Esophagus muscularis mucosa (tissue), 4 donors: ENCODE measurements around the gene PRKD1. TPM values are rescaled to one million over a fixed set of nuclear protein-coding genes. Genes with fewer than 3 reads are reported as not detected.
"Not testable (repeated sequence)": the region's sequence is repeated elsewhere in the genome, so short reads cannot be mapped to it uniquely, and the experiment has no call there.

Source experiments
- DNase-seq: peaks from one replicate; pipeline ENCODE4 v3.0.0-alpha.2; 2017; ENCODE audit errors: extremely low spot score
- H3K27ac ChIP-seq, 4 donors: fragments of 200-600 bp; sonication (generic); replicated peaks in 1 of 4; 1 replicate in 3 of 4; 2 replicates in 1 of 4; pipeline ENCODE4 v1.5.1; 2016 to 2019; ENCODE audit warnings: mild to moderate bottlenecking in 1 of 4
- H3K27me3 ChIP-seq, 4 donors: fragments of 200-600 bp; sonication (generic); one replicate each; pipeline versions ENCODE4 v1.5.1 to v1.6.0; 2016 to 2019
- H3K36me3 ChIP-seq, 4 donors: fragments of 200-600 bp; sonication (generic); one replicate each; pipeline ENCODE4 v1.5.1; 2016 to 2019
- H3K4me1 ChIP-seq, 4 donors: fragments of 200-600 bp; sonication (generic); one replicate each; pipeline ENCODE4 v1.5.1; 2016 to 2019
- H3K4me3 ChIP-seq, 4 donors: fragments of 200-600 bp; sonication (generic); 1 replicate in 2 of 4; 2 replicates in 2 of 4; pipeline ENCODE4 v1.5.1; 2016 to 2019; ENCODE audit warnings: mild to moderate bottlenecking in 4 of 4, moderate library complexity in 1 of 4
- H3K9me3 ChIP-seq, 4 donors: fragments of 200-600 bp; sonication (generic); 1 replicate in 3 of 4; 2 replicates in 1 of 4; pipeline ENCODE4 v1.5.1; 2016 to 2019
- EP300 ChIP-seq: sonication (generic); formaldehyde crosslinking; IDR thresholded peaks from one replicate; pipeline ENCODE4 v1.6.1; 2017; ENCODE audit warnings: antibody characterized with exemption
- POLR2A ChIP-seq: fragments of 450-650 bp; IDR thresholded peaks from one replicate; pipeline ENCODE4 v1.6.1; 2017; ENCODE audit warnings: antibody characterized with exemption, moderate library complexity, mild to moderate bottlenecking, low read depth
- POLR2AphosphoS5 ChIP-seq, 2 donors: sonication (generic); formaldehyde crosslinking; IDR thresholded peaks; one replicate each; pipeline ENCODE4 v1.6.1; 2017; ENCODE audit warnings: antibody characterized with exemption in 2 of 2
- WGBS: methylation state at CpG from one replicate; pipeline ENCODE4 v1.1.5; 2018; 5-methylcytosine and 5-hydroxymethylcytosine counted together
- intact Hi-C: fragments of 100-400 bp; cut with DNase I; formaldehyde crosslinking; loops from one replicate; pipeline ENCODE4 v1.15.1; 2023
- total RNA-seq, 4 donors: library from RNA; depleted of rRNA; stranded (reverse); fragments of >200 nt; gene quantifications; one replicate each; pipeline versions ENCODE4 v1.1.0 to v1.2.1, GENCODE V29; 2016
- TF ChIP-seq, protein P1 (sequence below), 3 experiments: fragments of 200-600 bp in 2 of 3; fragments of 450-650 bp in 1 of 3; sonication (generic) in 2 of 3; IDR thresholded peaks; one replicate each; pipeline ENCODE4 v1.5.1; 2017 to 2019; ENCODE audit warnings: antibody characterized with exemption in 3 of 3, mild to moderate bottlenecking in 2 of 3, moderate library complexity in 1 of 3

Gene PRKD1
- total RNA-seq, 4 donors from 2014 or later, result 10.4 to 18.7 (median 14.0) TPM

DNA sequence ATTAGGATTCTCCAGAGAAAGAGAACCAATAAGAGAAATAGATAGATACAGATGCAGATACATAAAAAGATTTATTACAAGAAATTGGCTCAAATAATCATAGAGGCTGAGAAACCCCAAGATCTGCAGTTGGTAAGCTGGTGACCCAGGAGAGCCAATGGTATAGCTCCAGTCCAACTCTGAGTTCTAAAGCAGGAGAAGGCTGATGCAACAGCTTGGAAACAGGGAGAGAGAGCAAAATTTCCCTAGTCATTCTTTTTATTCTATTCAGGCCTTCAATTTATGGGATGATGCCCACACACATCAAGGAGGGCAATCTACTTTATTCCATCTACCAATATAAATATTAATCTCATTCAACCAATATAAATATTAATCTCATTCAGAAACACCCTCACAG, 218.2 kb downstream of the PRKD1 start:
- intact Hi-C loops, result no loop called here
- H3K4me3 ChIP-seq, result no peak overlapping the region

DNA sequence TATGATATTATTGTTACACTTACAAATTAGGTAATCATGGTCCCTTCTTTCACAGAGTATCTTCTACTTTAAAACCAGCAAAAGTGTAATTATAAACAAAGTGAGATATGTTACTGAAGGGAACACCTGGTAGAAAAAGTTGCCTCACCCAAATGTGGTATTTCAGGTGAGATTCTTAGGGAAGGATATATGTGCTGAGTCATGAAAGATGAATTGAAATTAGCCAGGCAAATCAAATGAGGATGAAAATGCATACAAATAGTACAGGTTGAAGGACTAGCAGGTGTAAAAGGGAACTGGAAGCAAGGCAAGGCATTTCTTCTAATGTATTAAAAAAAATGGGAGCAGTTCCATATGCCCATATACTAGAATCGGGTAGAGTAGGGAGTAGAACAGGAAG, 220.9 kb downstream of the PRKD1 start:
- H3K27ac ChIP-seq, result no peak overlapping the region
- H3K36me3 ChIP-seq, result no peaks in the 10 kb centered on the region
- no peaks in the 10 kb centered on the region for H3K4me1 ChIP-seq
- intact Hi-C loops, result no loop called here
- TF ChIP-seq, protein P1, sequence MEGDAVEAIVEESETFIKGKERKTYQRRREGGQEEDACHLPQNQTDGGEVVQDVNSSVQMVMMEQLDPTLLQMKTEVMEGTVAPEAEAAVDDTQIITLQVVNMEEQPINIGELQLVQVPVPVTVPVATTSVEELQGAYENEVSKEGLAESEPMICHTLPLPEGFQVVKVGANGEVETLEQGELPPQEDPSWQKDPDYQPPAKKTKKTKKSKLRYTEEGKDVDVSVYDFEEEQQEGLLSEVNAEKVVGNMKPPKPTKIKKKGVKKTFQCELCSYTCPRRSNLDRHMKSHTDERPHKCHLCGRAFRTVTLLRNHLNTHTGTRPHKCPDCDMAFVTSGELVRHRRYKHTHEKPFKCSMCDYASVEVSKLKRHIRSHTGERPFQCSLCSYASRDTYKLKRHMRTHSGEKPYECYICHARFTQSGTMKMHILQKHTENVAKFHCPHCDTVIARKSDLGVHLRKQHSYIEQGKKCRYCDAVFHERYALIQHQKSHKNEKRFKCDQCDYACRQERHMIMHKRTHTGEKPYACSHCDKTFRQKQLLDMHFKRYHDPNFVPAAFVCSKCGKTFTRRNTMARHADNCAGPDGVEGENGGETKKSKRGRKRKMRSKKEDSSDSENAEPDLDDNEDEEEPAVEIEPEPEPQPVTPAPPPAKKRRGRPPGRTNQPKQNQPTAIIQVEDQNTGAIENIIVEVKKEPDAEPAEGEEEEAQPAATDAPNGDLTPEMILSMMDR (IDR thresholded peaks at IDR 0.05), result no peak
- TF ChIP-seq POLR2A, result no peak
- no peak for TF ChIP-seq POLR2AphosphoS5 (IDR thresholded peaks at IDR 0.05)
- no peak for TF ChIP-seq EP300
- H3K27me3 ChIP-seq, result no peaks in the 10 kb centered on the region
- 93% methylated on average over 1 of the region's 1 CpG for WGBS
- no peak overlapping the region for H3K4me3 ChIP-seq
- DNase-seq, result no peak
- H3K9me3 ChIP-seq, result no peaks in the 10 kb centered on the region

More for the DNA sequence above, 218.2 kb downstream of the PRKD1 start:
- H3K36me3 ChIP-seq, result no peaks in the 10 kb centered on the region
- TF ChIP-seq, protein P1 (IDR thresholded peaks at IDR 0.05), result no peak
- TF ChIP-seq POLR2AphosphoS5 (IDR thresholded peaks at IDR 0.05), result no peak
- no peak for TF ChIP-seq EP300
- H3K27ac ChIP-seq, result no peak overlapping the region
- H3K4me1 ChIP-seq, result no peaks in the 10 kb centered on the region
- no peak for DNase-seq
- no peaks in the 10 kb centered on the region for H3K9me3 ChIP-seq
- no peaks in the 10 kb centered on the region for H3K27me3 ChIP-seq

GRCh38 chr14:29705801-29706200, 221.8 kb downstream of the PRKD1 start:
- no peaks in the 10 kb centered on the region for H3K36me3 ChIP-seq
- no peak overlapping the region for H3K27ac ChIP-seq
- 94% methylated on average over 1 of the region's 1 CpG for WGBS
- no peaks in the 10 kb centered on the region for H3K9me3 ChIP-seq
- TF ChIP-seq, protein P1 (IDR thresholded peaks at IDR 0.05), result no peak
- TF ChIP-seq POLR2AphosphoS5 (IDR thresholded peaks at IDR 0.05), result no peak
- TF ChIP-seq EP300, result no peak
- TF ChIP-seq POLR2A, result no peak
- H3K4me3 ChIP-seq, result no peak overlapping the region
- intact Hi-C loops, result no loop called here
- H3K4me1 ChIP-seq, result no peaks in the 10 kb centered on the region
- DNase-seq, result no peak
- no peaks in the 10 kb centered on the region for H3K27me3 ChIP-seq

GRCh38 chr14:29689597-29689996, 238.1 kb downstream of the PRKD1 start:
- intact Hi-C loops, H3K27me3 ChIP-seq, H3K36me3 ChIP-seq, H3K4me3 ChIP-seq, H3K27ac ChIP-seq, H3K9me3 ChIP-seq, DNase-seq: not testable (repeated sequence)
- H3K4me1 ChIP-seq, result peaks cover 0 to 11% (median 5%) of the 10 kb centered on the region in 4 donors
- WGBS, result 95% methylated on average over 2 of the region's 2 CpGs

- intact Hi-C loops, result no loop called here
- H3K36me3 ChIP-seq, result no peaks in the 10 kb centered on the region
- no peak overlapping the region for H3K27ac ChIP-seq
- 38% methylated on average over 2 of the region's 2 CpGs for WGBS
- peaks cover 0 to 17% (median 8%) of the 10 kb centered on the region in 4 donors for H3K4me1 ChIP-seq
- no peaks in the 10 kb centered on the region for H3K9me3 ChIP-seq
- H3K4me3 ChIP-seq, result no peak overlapping the region
- TF ChIP-seq EP300 (no peak), POLR2AphosphoS5 (IDR thresholded peaks at IDR 0.05) (no peak), POLR2A (no peak)
- TF ChIP-seq, protein P1 (IDR thresholded peaks at IDR 0.05), result no peak
- DNase-seq, result no peak
- H3K27me3 ChIP-seq, result no peaks in the 10 kb centered on the region
Observed at GRCh38 chr14:29687866-29688265, 239.8 kb downstream of the PRKD1 start.
